ENCODE results near the gene CLEC7A.

DNA sequence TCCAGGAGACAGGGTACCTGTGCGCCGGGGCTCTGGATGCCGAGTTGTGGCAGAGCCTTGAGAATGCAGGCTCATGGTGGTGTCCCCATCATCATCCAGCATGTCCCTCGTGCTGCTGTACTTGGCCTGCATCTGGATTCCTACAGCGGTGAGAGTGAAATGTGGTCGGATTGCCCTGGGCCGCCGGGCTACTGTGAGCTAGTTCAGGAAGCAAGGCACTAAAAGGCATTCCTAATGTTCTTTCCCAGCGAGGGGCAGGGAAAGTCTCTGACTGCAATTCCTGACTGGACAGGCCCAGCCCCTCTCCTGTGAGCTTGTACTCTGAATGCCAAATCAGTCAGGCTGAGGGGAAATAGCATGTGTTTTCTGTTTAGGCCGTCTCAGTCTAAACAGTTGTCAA lies 31.2 kb downstream of the CLEC7A start, which contains the start of gene CLEC1A:
- TF ChIP-seq CTCF (IDR thresholded peaks at IDR 0.05), result no peak
- TF ChIP-seq, protein P1, sequence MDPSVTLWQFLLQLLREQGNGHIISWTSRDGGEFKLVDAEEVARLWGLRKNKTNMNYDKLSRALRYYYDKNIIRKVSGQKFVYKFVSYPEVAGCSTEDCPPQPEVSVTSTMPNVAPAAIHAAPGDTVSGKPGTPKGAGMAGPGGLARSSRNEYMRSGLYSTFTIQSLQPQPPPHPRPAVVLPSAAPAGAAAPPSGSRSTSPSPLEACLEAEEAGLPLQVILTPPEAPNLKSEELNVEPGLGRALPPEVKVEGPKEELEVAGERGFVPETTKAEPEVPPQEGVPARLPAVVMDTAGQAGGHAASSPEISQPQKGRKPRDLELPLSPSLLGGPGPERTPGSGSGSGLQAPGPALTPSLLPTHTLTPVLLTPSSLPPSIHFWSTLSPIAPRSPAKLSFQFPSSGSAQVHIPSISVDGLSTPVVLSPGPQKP (IDR thresholded peaks at IDR 0.05; ENCODE audit: low read depth, low read length), result no peak
- no peak for TF ChIP-seq MYC (IDR thresholded peaks at IDR 0.05; ENCODE audit: borderline replicate concordance, low read length)
- no peak for TF ChIP-seq NR3C1 (IDR thresholded peaks at IDR 0.05)
- TF ChIP-seq REST (IDR thresholded peaks at IDR 0.05), result no peak
- no peak for TF ChIP-seq RFX5 (IDR thresholded peaks at IDR 0.05)
- no peak for TF ChIP-seq HDAC2 (IDR thresholded peaks at IDR 0.05)
